Stimulated activated memory B cell treated with anti-CD40 and anti-IgM and Interleukin-4, amounts not matched to agents 10 μg/mL and 1 μg/mL and 100 μg/mL, for 72 hours (primary cell): Measurements from ENCODE around the gene MAB21L3.
"Not testable (repeated sequence)": the region's sequence is repeated elsewhere in the genome, so short reads cannot be mapped to it uniquely, and the experiment has no call there.

Experiments
- ATAC-seq: fragments of 150-1000 bp; cut with Tn5 transposase; 2 replicates; pipeline ENCODE4 v1.10.0; 2021
- H3K27ac Mint-ChIP-seq: one replicate; pipeline ENCODE4 v1.8.0; 2022; ENCODE audit warnings: mild to moderate bottlenecking, mixed read lengths
- H3K27me3 Mint-ChIP-seq: one replicate; pipeline ENCODE4 v1.8.0; 2022; ENCODE audit warnings: mixed read lengths
- H3K36me3 Mint-ChIP-seq: one replicate; pipeline ENCODE4 v1.8.0; 2022; ENCODE audit warnings: mixed read lengths
- H3K4me1 Mint-ChIP-seq: one replicate; pipeline ENCODE4 v1.8.0; 2022; ENCODE audit warnings: mixed read lengths
- H3K4me3 Mint-ChIP-seq: one replicate; pipeline ENCODE4 v1.8.0; 2022; ENCODE audit warnings: mild to moderate bottlenecking, moderate library complexity, mixed read lengths
- H3K9me3 Mint-ChIP-seq: one replicate; pipeline ENCODE4 v1.8.0; 2022; ENCODE audit warnings: mixed read lengths

Gene MAB21L3

DNA sequence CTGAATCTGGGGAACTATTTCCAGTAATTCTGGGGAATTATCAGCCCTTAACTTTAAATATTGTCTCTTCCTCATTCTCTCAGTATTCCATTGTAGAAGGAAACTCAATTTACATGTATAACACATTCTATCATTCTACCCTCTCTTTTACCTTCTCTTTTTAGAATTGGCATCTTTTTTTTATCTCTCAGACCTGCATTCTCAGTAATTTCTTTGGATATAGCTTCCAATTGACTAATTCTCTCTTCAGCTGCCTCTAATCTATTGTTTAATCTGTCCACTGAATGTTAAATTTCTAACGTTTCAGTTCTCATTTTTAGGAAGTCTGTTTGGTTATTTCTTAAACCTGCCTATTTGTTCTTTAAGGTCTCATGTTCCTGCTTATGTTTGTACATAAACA is 33.0 kb downstream of the MAB21L3 start:
- Mint-ChIP-seq H3K4me1 (no peaks in the 10 kb centered on the region), H3K4me3 (no peak overlapping the region), H3K27me3 (peaks cover 36% of the 10 kb centered on the region), H3K27ac (no peak overlapping the region), H3K9me3 (peaks cover 7% of the 10 kb centered on the region), H3K36me3 (peaks cover 7% of the 10 kb centered on the region)
- ATAC-seq, result no peak

DNA sequence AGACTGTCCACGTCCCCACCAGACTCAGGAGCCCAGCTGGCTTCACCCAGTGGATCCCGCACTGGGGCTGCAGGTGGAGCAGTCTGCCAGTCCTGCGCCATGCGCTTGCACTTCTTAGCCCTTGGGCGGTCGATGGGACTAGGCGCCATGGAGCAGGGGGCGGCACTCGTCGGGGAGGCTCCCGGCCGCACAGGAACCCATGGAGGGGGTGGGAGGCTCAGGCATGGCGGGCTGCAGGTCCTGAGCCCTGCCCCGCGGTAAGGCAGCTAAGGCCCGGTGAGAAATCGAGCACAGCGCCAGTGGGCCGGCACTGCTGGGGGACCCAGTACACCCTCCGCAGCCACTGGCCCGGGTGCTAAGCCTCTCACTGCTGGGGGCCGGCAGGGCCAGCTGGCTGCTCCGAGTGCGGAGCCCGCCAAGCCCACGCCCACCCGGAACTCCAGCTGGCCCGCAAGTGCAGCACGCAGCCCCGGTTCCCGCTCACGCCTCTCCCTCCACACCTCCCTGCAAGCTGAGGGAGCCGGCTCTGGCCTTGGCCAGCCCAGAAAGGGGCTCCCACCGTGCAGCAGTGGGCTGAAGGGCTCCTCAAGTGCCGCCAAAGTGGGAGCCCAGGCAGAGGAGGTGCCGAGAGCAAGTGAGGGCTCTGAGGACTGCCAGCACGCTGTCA is 35.4 kb downstream of the MAB21L3 start:
- H3K4me3 Mint-ChIP-seq, H3K27ac Mint-ChIP-seq, H3K4me1 Mint-ChIP-seq, H3K9me3 Mint-ChIP-seq, H3K36me3 Mint-ChIP-seq, ATAC-seq: not testable (repeated sequence)
- H3K27me3 Mint-ChIP-seq, result peaks cover 48% of the 10 kb centered on the region

DNA sequence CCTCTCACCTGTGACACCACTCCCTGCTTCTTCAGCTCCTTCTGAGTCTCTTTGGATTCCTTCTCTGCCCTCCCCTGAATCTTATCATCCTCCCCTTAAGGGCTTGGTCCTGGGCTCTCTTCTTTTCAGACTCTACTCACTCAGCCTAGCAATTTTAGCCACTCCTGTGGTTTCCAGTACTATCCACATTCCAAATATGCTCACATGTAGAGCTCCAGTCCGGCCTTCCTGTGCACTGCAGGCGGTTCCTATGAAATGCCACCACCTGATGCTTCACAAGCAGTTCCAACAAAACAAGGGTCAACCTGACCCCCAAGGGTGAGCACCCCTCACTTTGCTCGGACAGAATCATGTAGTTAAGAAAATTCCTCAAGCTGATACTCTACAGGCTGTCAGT is 35.9 kb downstream of the MAB21L3 start:
- Mint-ChIP-seq H3K27me3 (peaks cover 48% of the 10 kb centered on the region), H3K9me3 (peaks cover 7% of the 10 kb centered on the region), H3K4me3 (no peak overlapping the region), H3K36me3 (peaks cover 7% of the 10 kb centered on the region), H3K4me1 (peaks cover 7% of the 10 kb centered on the region), H3K27ac (no peak overlapping the region)
- no peak for ATAC-seq

DNA sequence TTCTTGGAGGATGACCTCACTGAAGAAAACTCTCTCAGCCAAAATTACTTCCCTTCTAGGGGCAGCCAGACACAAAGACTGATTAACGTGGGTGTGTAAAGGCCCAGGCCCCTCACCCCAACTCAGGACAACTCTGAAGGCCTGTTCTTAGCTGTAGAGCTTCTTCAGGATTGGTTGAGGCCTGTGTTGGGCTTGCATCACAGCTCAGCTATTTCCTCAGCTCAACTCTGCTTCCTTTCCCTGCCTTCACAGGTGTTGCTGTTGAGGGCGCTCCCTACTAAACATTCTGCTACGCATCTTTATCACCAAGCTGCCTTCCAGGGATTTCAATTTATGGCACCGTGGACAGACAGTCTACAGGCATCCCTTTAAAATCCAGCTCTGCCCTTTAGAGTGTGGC is 36.8 kb downstream of the MAB21L3 start:
- Mint-ChIP-seq H3K27me3 (peaks cover 43% of the 10 kb centered on the region), H3K27ac (no peak overlapping the region), H3K4me1 (peaks cover 8% of the 10 kb centered on the region), H3K4me3 (no peak overlapping the region), H3K9me3 (peaks cover 7% of the 10 kb centered on the region), H3K36me3 (peaks cover 7% of the 10 kb centered on the region)
- no peak for ATAC-seq

DNA sequence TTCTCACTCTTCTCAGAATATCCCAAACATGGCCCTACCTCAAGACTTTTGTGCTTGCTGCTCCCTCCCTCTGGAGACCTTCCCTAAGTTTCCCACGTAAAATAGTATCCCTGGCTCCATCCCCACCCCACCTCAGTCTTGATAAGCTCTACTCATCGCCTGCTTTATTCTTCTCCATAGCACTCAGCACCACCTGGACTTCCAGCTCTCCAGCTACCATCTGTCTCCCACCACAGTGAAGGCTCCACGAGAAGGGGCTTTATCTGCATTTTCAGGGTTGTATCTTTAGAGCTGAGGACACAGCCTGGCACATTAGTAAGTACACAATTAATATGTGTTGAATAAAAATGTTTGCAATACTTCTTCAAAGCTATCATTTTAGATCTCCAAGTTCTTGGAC is 37.8 kb downstream of the MAB21L3 start:
- peaks cover 4% of the 10 kb centered on the region for H3K9me3 Mint-ChIP-seq
- H3K27ac Mint-ChIP-seq, result no peak overlapping the region
- no peak overlapping the region for H3K4me3 Mint-ChIP-seq
- H3K36me3 Mint-ChIP-seq, result peaks cover 4% of the 10 kb centered on the region
- peaks cover 33% of the 10 kb centered on the region for H3K27me3 Mint-ChIP-seq
- ATAC-seq, result no peak
- H3K4me1 Mint-ChIP-seq, result peaks cover 8% of the 10 kb centered on the region

DNA sequence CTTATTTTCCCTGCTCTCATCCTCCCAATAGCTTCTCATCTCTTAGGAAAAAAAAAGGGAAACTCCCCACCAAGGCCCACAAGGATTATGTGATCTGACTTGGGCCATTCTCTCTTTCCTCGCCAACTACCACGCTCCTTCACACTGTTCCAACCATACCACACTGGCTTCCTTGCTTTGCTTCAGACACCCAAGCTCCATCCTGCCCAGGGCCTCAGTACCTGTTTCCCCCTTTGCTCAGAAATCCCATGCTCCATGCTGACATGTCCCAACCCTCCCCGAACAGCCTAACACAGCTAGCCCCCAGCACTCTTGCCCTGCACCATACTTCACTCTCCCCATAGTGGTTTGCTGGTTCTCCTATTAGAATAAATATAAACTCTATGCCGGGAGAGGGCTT is 39.2 kb downstream of the MAB21L3 start:
- H3K4me1 Mint-ChIP-seq, result peaks cover 8% of the 10 kb centered on the region
- no peak overlapping the region for H3K4me3 Mint-ChIP-seq
- no peaks in the 10 kb centered on the region for H3K9me3 Mint-ChIP-seq
- H3K27ac Mint-ChIP-seq, result no peak overlapping the region
- no peaks in the 10 kb centered on the region for H3K36me3 Mint-ChIP-seq
- no peak for ATAC-seq
- peaks cover 27% of the 10 kb centered on the region for H3K27me3 Mint-ChIP-seq

DNA sequence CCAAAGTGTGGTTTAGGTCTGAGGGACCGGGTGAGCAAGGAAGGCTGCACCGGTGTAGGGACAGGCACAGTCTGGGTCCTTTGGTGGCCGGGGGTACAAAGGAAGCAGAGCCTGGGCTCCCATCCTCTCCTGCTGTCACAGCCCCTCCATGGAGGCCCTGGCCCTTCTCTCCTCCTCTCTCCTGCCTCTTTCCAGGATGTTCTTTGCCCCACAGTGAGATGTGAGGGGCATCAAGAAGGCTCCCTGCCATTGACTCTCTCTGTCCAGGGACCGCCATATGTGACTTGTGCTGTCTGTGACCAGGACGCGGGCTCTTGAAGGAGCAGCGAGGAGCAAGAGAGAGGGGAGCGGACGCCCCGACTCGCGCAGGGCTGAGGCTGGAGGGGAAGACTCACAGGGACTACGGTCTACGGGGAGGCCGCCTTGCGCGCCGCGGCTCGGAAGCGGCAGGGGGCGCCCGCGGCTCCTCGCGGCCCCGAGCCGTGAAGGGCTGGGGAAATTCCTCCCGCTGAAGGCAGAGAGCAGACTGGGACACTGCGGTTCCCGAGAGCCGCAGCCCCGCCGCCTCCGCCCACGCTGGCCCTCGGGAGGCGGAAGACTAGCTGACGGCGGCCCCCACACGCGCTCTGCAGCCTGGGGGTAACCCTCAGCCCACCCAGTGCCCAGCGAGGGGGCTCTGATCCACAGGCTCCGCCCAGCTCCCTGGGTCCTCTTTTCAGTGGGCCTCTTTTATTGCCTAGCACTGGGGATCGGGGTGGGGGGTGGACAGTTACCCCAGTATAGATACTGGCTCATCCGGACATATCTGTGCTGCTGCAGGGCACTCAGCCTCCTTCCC is 40.8 kb downstream of the MAB21L3 start:
- H3K4me1 Mint-ChIP-seq, result peaks cover 8% of the 10 kb centered on the region
- H3K27me3 Mint-ChIP-seq, result peaks cover 19% of the 10 kb centered on the region
- no peaks in the 10 kb centered on the region for H3K36me3 Mint-ChIP-seq
- ATAC-seq, result peak; percentile 95
- peak overlapping the region; percentile 69 for H3K4me3 Mint-ChIP-seq
- H3K27ac Mint-ChIP-seq, result peak overlapping the region; percentile 68
- no peaks in the 10 kb centered on the region for H3K9me3 Mint-ChIP-seq

DNA sequence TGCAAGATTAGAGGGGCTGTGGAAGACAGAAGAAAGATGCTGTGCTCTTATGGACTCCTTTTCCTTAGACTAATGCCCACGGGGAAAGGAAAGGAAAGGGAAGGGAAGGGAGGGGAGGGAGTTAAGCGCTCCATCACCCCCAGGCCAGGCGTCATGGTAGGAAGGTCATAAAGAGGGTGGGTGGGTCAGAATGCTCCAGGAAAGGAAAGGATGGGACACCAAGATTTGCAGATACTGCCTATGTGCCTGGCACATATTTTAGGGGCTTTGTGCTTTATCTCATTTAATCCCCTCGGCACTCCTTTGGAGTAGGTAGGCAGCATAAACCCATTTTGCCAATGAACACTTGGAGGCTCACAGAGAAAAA is 41.4 kb downstream of the MAB21L3 start:
- Mint-ChIP-seq H3K9me3 (no peaks in the 10 kb centered on the region), H3K27ac (peak overlapping the region; percentile 68), H3K4me3 (peak overlapping the region; percentile 22), H3K4me1 (peaks cover 8% of the 10 kb centered on the region), H3K36me3 (no peaks in the 10 kb centered on the region), H3K27me3 (peaks cover 13% of the 10 kb centered on the region)
- ATAC-seq, result peak; percentile 2

DNA sequence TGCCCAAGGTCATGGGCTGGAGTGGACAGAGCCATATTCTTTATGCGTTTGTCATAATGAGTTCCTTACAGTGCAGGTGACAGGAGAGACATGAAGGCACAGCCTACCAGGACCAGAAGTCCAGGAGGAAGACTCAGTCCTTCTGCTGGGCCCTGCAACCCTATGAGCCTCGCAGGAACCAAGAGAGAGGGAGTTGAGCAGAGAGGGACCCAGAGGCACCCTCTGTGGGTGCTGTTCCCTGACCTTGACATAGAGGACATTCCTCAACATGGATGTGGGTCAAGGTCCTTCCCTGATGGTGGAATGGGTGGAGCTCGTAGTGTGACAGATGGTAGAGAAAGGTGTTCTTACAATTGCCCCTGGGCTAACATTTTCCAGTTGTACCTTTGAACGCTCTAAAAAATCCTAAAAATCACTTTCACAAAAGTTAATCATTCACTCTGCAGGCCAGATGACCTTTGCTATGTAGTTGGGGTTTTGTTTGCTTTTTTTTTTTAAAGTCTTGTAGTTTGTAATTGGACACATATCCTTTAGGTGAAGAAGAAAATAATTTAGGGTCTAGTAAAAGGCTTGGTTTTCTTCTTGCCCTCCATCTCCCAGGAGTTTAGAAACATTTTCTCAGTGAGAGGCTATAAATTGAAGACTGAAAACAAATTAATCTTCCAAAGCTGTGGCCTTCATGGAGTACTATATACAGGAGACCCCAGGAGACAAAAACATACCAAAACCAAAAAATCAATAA is 41.9 kb downstream of the MAB21L3 start:
- no peak overlapping the region for H3K4me3 Mint-ChIP-seq

DNA sequence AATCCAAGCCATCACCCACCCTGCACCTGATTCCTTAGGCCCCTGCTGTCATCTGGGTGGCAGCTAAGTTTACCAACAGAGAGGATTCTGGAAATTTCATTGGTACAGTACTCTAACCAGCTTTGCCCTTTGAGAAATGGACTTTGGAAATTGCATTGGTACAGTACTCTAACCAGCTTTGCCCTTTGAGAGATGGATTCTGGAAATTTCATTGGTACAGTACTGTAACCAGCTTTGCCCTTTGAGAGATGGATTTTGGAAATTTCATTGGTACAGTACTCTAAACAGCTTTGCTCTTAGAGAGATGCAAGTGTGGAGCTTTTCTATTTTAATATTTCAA is 42.5 kb downstream of the MAB21L3 start:
- no peak for ATAC-seq
- H3K9me3 Mint-ChIP-seq, result peaks cover 3% of the 10 kb centered on the region
- H3K27ac Mint-ChIP-seq, result no peak overlapping the region
- H3K4me3 Mint-ChIP-seq, result no peak overlapping the region
- H3K4me1 Mint-ChIP-seq, result peaks cover 8% of the 10 kb centered on the region
- H3K36me3 Mint-ChIP-seq, result no peaks in the 10 kb centered on the region
- H3K27me3 Mint-ChIP-seq, result peaks cover 12% of the 10 kb centered on the region

More for the DNA sequence above, 41.9 kb downstream of the MAB21L3 start:
- Mint-ChIP-seq H3K36me3 (no peaks in the 10 kb centered on the region), H3K27me3 (peaks cover 12% of the 10 kb centered on the region), H3K9me3 (no peaks in the 10 kb centered on the region), H3K27ac (no peak overlapping the region), H3K4me1 (peaks cover 8% of the 10 kb centered on the region)
- ATAC-seq, result no peak

DNA sequence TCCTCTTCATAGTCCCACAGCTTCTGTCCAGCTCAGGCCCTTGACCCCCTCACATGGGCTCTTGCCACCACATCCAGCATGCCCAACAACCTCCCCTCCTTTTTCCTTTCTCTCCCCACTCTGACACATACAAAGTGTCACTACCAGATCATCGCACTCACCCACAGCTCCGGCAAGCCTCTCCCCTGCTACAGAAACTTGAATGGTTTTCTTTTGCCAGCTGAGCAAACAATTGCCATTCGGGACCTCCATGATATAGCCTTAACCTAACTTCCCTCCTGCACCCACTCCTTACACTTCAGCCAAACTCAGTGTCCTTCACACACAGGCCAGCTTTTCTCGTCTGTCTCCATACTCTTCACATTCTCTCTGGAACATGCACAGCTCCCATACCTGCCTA is 43.3 kb downstream of the MAB21L3 start:
- Mint-ChIP-seq H3K36me3 (no peaks in the 10 kb centered on the region), H3K9me3 (peaks cover 6% of the 10 kb centered on the region), H3K27me3 (peaks cover 12% of the 10 kb centered on the region), H3K27ac (no peak overlapping the region), H3K4me1 (peaks cover 8% of the 10 kb centered on the region), H3K4me3 (no peak overlapping the region)
- ATAC-seq, result no peak

DNA sequence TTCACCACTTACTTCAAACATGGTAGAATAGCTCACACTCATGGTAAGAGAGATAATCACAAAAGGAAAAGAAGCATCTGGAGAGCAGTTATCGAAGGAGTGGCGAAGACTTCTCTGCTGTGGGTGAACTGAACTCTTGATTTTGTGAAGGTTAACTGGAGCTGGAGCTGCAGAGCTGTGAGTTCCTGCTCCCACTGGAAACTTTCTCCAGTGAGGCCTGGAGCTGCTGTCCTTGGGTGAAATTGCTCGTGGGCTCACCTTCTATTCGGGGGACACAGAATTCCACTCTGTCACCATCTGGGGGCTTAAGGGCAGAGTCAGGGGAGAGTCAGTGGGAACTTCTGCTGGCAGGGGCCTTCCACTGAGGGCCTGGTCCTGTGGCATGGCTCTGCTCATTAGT is 45.9 kb downstream of the MAB21L3 start:
- no peaks in the 10 kb centered on the region for H3K27me3 Mint-ChIP-seq
- no peak overlapping the region for H3K4me3 Mint-ChIP-seq
- no peak for ATAC-seq
- peaks cover 1% of the 10 kb centered on the region for H3K4me1 Mint-ChIP-seq
- peaks cover 6% of the 10 kb centered on the region for H3K9me3 Mint-ChIP-seq
- H3K36me3 Mint-ChIP-seq, result no peaks in the 10 kb centered on the region
- no peak overlapping the region for H3K27ac Mint-ChIP-seq

DNA sequence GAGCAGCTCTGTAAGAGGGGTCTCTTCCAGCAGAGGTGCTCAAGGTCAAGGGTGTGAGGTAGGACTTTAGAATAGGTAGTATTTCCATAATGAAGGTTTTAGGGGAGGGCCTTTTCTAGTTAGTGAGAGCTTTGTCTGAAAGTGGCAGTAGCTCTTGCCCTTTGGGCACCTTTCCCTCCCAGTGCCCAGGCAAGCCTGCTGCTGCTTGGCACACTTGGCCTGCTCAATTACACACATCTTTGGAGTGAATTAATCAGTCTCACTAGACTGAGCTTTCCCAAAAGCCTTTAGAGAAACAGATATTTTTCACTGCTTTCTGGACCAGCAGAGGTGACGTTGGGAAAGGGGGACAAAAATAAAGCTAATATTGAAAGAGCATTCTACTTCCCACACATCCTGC is 48.0 kb downstream of the MAB21L3 start:
- Mint-ChIP-seq H3K4me1 (no peaks in the 10 kb centered on the region), H3K4me3 (no peak overlapping the region), H3K27me3 (no peaks in the 10 kb centered on the region), H3K9me3 (peaks cover 6% of the 10 kb centered on the region), H3K27ac (no peak overlapping the region), H3K36me3 (no peaks in the 10 kb centered on the region)
- no peak for ATAC-seq

DNA sequence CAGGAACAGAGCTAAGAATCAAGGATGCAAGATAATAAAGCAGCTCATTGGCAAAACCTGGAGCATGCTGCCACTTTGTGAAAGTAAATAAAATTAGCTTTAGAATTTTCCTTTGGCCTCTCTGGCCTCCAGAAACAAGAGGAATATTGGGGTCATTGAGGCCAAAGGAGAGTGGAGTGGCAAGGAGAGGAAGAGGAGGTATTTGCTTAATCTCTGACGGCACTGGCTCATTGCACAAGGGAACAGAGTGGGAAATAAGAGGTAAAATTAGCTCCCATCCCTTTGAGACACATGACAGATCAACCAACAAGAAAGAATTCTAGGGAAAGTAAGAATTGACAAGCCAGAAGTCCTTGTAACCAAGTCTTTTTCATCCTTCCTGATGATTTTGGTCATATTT is 48.4 kb downstream of the MAB21L3 start:
- no peak for ATAC-seq
- H3K9me3 Mint-ChIP-seq, result peaks cover 6% of the 10 kb centered on the region

DNA sequence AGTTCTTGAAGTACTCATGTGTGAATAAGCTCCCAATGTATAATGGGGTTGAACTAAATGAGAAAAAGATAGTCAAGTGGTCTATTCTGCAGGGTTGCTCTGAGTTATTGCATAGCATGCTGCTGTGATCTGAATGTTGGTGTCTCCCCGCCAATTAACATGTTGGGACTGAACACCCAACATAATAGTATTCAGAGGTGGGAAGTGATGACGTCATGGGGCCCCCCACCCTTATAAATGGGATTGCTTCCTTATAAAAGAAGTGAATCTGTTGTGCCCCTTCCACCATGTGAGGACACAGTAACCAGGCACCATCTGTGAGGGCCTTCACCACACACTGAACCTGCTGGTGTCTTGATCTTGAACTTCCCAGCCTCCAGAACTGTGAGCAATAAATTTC is 50.2 kb downstream of the MAB21L3 start:
- H3K4me3 Mint-ChIP-seq, result no peak overlapping the region
- no peaks in the 10 kb centered on the region for H3K4me1 Mint-ChIP-seq
- no peaks in the 10 kb centered on the region for H3K36me3 Mint-ChIP-seq
- no peaks in the 10 kb centered on the region for H3K27me3 Mint-ChIP-seq
- ATAC-seq, result no peak
- no peak overlapping the region for H3K27ac Mint-ChIP-seq
- peaks cover 6% of the 10 kb centered on the region for H3K9me3 Mint-ChIP-seq

More for the DNA sequence above, 48.4 kb downstream of the MAB21L3 start:
- Mint-ChIP-seq H3K27ac (no peak overlapping the region), H3K36me3 (no peaks in the 10 kb centered on the region), H3K4me3 (no peak overlapping the region), H3K27me3 (no peaks in the 10 kb centered on the region), H3K4me1 (no peaks in the 10 kb centered on the region)
